Activated T-cell treated with anti-CD3 and anti-CD28 coated beads, Interleukin-2, amount 50 U/mL, for 72 hours (primary cell): ENCODE data around the gene ATXN1. TPM values are rescaled to one million over a fixed set of nuclear protein-coding genes. Genes with fewer than 3 reads are reported as not detected.

Experiments used
- ATAC-seq, 2 donors: fragments of 150-1000 bp; cut with Tn5 transposase; replicated peaks in 1 of 2; 2 replicates each; pipeline ENCODE4 v1.10.0; 2021; ENCODE audit warnings: moderate library complexity in 2 of 2, mild to moderate bottlenecking in 1 of 2
- DNase-seq, 2 donors: peaks; one replicate each; pipeline ENCODE4 v3.0.0; 2021 to 2022; ENCODE audit warnings: mixed read lengths in 1 of 2
- H3K27ac Mint-ChIP-seq: one replicate; pipeline ENCODE4 v1.8.0; 2022; ENCODE audit warnings: mild to moderate bottlenecking, moderate library complexity, mixed read lengths
- H3K27me3 Mint-ChIP-seq: one replicate; pipeline ENCODE4 v1.8.0; 2022; ENCODE audit warnings: low read depth, mixed read lengths
- H3K36me3 Mint-ChIP-seq, 2 donors: one replicate each; pipeline ENCODE4 v1.8.0; 2022; ENCODE audit warnings: mixed read lengths in 2 of 2, mild to moderate bottlenecking in 1 of 2; ENCODE audit not compliant: insufficient read depth in 2 of 2
- H3K4me1 Mint-ChIP-seq: one replicate; pipeline ENCODE4 v1.8.0; 2022; ENCODE audit warnings: low read depth, mixed read lengths
- H3K4me3 Mint-ChIP-seq, 2 donors: one replicate each; pipeline ENCODE4 v1.8.0; 2022; ENCODE audit warnings: mild to moderate bottlenecking in 2 of 2, mixed read lengths in 2 of 2, moderate library complexity in 2 of 2
- H3K9me3 Mint-ChIP-seq, 2 donors: one replicate each; pipeline ENCODE4 v1.8.0; 2022; ENCODE audit warnings: mixed read lengths in 2 of 2
- total RNA-seq, 2 donors: library from RNA; stranded (reverse); gene quantifications; one replicate each; pipeline ENCODE4 v1.2.3, GENCODE V29; 2022

The ATXN1 gene
- 10 to 100 TPM; 46.5 to 65.1 TPM for total RNA-seq

GRCh38 chr6:16760516-16761470 lies at the start of gene ATXN1:
Gene ATXN1, minus strand, starts transcription at chr6:16761460.
- peak within 1 kb of the TSS; percentile 85 to 98 for H3K4me3 Mint-ChIP-seq
- H3K36me3 Mint-ChIP-seq = peaks cover 8 to 11% of the 10 kb centered on the region in 2 donors
- peaks cover 65% of the 10 kb centered on the region for H3K4me1 Mint-ChIP-seq
- peak within 1 kb of the TSS; percentile 99 for H3K27ac Mint-ChIP-seq
- no peaks in the 10 kb centered on the region for H3K9me3 Mint-ChIP-seq
- no peaks in the 10 kb centered on the region for H3K27me3 Mint-ChIP-seq
- peak; percentile 31 to 47 for DNase-seq
- ATAC-seq = peak in 1 of 2 donors; percentile 24

GRCh38 chr6:16810411-16810810 lies 49.2 kb upstream of the ATXN1 start:
- H3K27me3 Mint-ChIP-seq = peaks cover 12% of the 10 kb centered on the region
- H3K9me3 Mint-ChIP-seq = peaks cover 20 to 24% of the 10 kb centered on the region in 2 donors
- peaks cover 15 to 24% of the 10 kb centered on the region in 2 donors for H3K36me3 Mint-ChIP-seq
- DNase-seq (no peak), ATAC-seq (no peak)
- no peak overlapping the region for H3K4me3 Mint-ChIP-seq
- no peaks in the 10 kb centered on the region for H3K4me1 Mint-ChIP-seq
- no peak overlapping the region for H3K27ac Mint-ChIP-seq

DNA sequence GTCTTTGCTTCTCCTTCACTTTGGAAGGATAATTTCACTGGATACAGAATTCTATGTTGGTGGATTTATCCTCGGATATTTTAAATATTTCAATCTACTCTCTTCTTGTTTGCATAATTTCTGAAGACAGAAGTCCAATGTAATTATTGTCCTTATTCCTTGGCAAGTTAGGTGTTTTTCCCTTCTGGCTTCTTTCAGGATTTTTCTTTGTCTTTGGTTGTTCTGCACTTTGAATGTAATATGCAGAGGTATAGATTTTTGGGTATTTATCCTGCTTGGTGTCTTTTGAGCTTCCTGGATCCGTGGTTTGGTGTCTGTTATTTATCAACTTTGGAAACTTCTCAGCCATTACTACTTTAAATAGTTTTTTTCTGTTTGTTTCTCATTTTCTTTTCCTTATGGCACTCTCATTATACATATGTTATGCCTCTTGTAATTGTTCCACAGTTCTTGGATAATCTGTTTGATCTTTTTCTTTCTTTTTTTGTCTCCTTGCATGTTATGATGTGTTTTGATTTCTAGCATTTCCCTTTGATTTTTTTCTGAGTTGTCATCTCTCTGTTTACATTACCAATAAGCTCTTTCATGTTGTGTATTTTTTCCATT lies 48.6 kb upstream of the ATXN1 start:
- no peaks in the 10 kb centered on the region for H3K4me1 Mint-ChIP-seq
- no peak for DNase-seq
- H3K4me3 Mint-ChIP-seq = no peak overlapping the region
- ATAC-seq = no peak
- peaks cover 20 to 24% of the 10 kb centered on the region in 2 donors for H3K9me3 Mint-ChIP-seq
- H3K36me3 Mint-ChIP-seq = peaks cover 15 to 24% of the 10 kb centered on the region in 2 donors
- peaks cover 12% of the 10 kb centered on the region for H3K27me3 Mint-ChIP-seq
- H3K27ac Mint-ChIP-seq = no peak overlapping the region

DNA sequence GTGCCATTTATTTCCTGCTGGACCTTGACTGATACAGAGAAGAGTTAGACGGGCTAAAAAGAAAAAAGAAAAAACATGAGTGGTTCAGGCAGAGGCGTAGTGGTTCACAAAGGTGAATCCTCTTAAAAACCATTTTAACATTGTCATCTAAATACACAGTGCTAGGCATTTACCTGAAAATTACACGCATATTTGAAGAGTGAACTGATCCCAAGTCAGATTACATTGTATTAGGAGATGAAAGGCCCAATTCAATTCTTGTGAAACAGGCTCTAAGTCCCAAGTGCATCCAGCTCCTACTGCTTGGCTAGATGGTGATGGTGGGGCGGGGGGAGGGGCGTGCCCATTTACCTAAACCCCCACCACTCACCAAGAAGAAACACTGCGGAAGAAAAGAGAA lies 46.7 kb upstream of the ATXN1 start:
- Mint-ChIP-seq H3K27ac (no peak overlapping the region), H3K9me3 (peaks cover 14% of the 10 kb centered on the region in 2 donors), H3K4me1 (peaks cover under 1% of the 10 kb centered on the region), H3K27me3 (peaks cover 9% of the 10 kb centered on the region), H3K4me3 (no peak overlapping the region), H3K36me3 (peaks cover 8 to 17% of the 10 kb centered on the region in 2 donors)
- DNase-seq (no peak), ATAC-seq (no peak)

DNA sequence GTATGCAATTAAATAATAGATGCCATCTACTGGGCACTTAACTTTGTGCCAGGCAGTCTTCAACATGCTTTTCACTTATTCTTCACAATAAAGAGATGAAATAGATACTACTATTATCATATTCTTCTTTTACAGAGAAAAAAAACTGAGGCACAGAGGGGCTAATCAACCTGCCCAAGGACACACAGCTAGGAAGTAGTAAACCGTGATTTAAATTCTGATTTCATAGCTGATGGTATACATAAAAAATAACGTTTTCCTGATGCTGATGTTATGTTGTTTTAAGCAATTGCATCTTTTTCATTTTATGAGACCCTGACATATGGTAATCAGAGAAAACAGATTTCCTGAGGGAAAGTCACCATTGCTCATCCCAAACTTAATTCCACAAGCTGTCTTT lies 45.1 kb upstream of the ATXN1 start:
- no peak for DNase-seq
- H3K4me3 Mint-ChIP-seq = no peak overlapping the region

DNA sequence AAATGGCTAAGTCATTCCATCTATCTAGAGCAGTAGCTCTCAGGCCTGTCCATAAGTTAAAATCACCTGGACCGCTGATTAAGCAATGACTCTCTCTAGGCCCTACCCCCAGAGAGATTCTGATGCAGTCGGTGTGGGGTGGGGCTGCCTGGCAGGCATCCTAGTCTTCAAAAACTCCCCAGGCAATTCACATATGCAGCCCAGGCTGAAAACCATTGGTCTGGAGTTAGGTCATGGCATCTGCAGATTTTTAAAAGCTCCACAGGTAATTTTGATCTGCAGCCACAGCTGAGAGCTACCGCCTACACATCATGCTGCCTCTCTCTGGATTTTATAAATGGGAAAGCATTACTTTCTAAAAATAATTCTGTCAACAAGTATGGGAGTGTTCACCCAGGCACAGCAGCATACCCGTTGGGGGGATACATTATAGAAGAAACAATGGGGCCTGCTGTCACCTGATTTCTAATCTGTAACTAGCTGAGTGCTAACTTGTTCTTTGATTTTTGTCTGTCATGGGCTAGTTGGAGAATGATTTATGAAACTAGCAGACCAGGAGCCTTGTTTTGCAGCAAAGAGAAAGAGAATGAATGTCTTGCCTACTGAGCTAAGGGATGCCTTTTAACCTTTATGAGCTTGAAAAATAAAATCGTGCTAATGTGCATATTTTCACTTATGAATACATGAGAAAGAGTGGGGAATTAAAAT lies 44.1 kb upstream of the ATXN1 start:
- ATAC-seq (no peak), DNase-seq (no peak)
- H3K27ac Mint-ChIP-seq = no peak overlapping the region
- H3K4me3 Mint-ChIP-seq = no peak overlapping the region
- peaks cover 2 to 6% of the 10 kb centered on the region in 2 donors for H3K36me3 Mint-ChIP-seq
- H3K9me3 Mint-ChIP-seq = peaks cover 4 to 6% of the 10 kb centered on the region in 2 donors
- no peaks in the 10 kb centered on the region for H3K27me3 Mint-ChIP-seq
- peaks cover 18% of the 10 kb centered on the region for H3K4me1 Mint-ChIP-seq

More for the DNA sequence above, 45.1 kb upstream of the ATXN1 start:
- peaks cover 8% of the 10 kb centered on the region for H3K4me1 Mint-ChIP-seq
- ATAC-seq = no peak
- H3K36me3 Mint-ChIP-seq = peaks cover 2 to 6% of the 10 kb centered on the region in 2 donors
- no peaks in the 10 kb centered on the region for H3K27me3 Mint-ChIP-seq
- peaks cover 4 to 6% of the 10 kb centered on the region in 2 donors for H3K9me3 Mint-ChIP-seq
- no peak overlapping the region for H3K27ac Mint-ChIP-seq

DNA sequence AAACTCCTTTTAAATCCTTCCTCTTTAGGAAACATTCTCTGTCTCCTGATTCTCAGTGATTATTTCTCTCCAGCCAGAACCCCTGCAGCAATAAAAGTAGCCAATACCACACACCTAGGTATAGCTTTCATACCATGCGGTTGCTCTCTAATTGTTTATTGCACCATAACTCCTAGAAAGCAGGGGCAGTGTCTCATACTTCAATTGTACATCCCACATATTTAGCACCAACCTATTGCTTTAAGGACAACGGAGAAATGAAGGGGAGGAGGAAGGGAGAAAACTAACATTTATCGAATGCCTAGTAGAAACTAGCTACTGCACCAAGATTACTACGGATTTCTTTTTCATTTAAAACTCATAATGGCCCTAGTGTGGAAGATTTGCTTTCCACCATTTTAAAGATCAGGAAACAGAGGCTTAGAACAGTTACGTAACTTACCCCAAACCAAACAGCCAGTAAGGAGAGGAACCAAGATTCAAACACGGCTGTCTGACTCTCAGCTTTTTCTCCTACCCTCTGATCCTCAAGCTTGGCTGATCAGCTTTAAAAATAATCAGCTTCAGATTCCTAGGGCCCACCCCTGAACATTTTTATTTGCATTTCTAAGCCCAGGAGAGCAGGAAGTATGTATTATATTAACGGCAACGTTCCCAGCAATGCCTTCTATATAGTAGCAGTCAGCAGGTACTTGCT lies 43.4 kb upstream of the ATXN1 start:
- Mint-ChIP-seq H3K27me3 (no peaks in the 10 kb centered on the region), H3K4me1 (peaks cover 24% of the 10 kb centered on the region), H3K4me3 (no peak overlapping the region), H3K9me3 (peaks cover 2 to 3% of the 10 kb centered on the region in 2 donors), H3K27ac (no peak overlapping the region), H3K36me3 (peaks cover 0 to 1% of the 10 kb centered on the region in 2 donors)
- DNase-seq (no peak), ATAC-seq (no peak)

- Mint-ChIP-seq H3K4me3 (no peak overlapping the region), H3K27me3 (no peaks in the 10 kb centered on the region), H3K36me3 (no peaks in the 10 kb centered on the region), H3K27ac (no peak overlapping the region), H3K4me1 (peaks cover 24% of the 10 kb centered on the region), H3K9me3 (no peaks in the 10 kb centered on the region)
- no peak for ATAC-seq
- no peak for DNase-seq
These were observed 42.3 kb upstream of the ATXN1 start for GRCh38 chr6:16803294-16804200.

GRCh38 chr6:16802071-16802470 lies 40.8 kb upstream of the ATXN1 start:
- Mint-ChIP-seq H3K9me3 (no peaks in the 10 kb centered on the region), H3K4me3 (no peak overlapping the region), H3K4me1 (peaks cover 24% of the 10 kb centered on the region), H3K27me3 (no peaks in the 10 kb centered on the region), H3K27ac (no peak overlapping the region), H3K36me3 (no peaks in the 10 kb centered on the region)
- DNase-seq (no peak), ATAC-seq (no peak)

DNA sequence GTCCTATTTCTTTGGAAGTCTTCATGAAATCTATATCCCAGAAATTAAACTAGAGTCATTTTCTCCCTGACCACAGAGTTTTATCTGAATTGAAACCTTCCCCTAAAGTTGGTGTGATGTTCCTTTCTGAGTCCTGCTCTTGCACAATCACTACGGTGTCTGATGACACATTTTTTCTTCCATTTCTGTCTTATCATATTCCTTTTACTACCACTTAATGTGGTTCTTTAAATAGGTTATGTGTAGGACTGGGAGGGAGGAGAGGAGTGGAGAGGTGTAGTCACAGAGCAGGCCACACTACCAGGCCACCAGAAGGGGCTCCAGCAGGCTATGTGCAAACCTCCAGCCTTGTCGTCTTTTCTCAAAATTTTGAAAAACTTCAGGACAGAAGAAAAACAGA lies 39.7 kb upstream of the ATXN1 start:
- Mint-ChIP-seq H3K27ac (no peak overlapping the region), H3K27me3 (no peaks in the 10 kb centered on the region), H3K4me3 (peak overlapping the region in 1 of 2 donors; percentile 27), H3K9me3 (no peaks in the 10 kb centered on the region), H3K4me1 (peaks cover 24% of the 10 kb centered on the region), H3K36me3 (no peaks in the 10 kb centered on the region)
- ATAC-seq (peak; percentile 40 to 82), DNase-seq (no peak)

DNA sequence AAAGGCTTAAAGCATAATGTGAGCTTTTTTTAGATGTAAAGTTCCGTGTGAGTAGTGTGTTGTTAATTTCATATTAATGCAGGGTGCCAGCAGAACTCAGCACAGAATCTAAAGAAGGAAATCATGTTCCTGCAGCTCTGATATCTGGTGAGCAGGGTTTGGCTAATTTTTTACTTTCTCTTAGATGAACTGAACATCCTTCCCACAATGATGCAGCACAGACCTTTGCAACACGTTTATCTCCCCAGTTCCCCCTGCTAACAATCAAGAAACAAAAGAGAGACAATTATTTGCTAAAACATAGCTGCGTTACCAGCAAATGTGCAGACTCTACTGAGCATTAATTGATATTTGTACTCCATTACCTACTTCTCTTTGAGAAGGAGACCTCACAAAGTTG lies 39.1 kb upstream of the ATXN1 start:
- Mint-ChIP-seq H3K9me3 (no peaks in the 10 kb centered on the region), H3K27ac (no peak overlapping the region), H3K4me1 (peaks cover 24% of the 10 kb centered on the region), H3K36me3 (no peaks in the 10 kb centered on the region), H3K4me3 (no peak overlapping the region), H3K27me3 (no peaks in the 10 kb centered on the region)
- DNase-seq (no peak), ATAC-seq (no peak)
